Ammon's horn (tissue), 1 donor: Measurements from ENCODE around the gene FYCO1.
"Not testable (repeated sequence)": the region's sequence is repeated elsewhere in the genome, so short reads cannot be mapped to it uniquely, and the experiment has no call there.

ENCODE experiments used
- DNase-seq: peaks from one replicate; pipeline ENCODE4 v3.0.0-alpha.2; 2016; ENCODE audit warnings: low spot score

FYCO1 gene

GRCh38 chr3:45995236-45996192, at the start of gene FYCO1:
FYCO1 (minus strand) TSS chr3:45995824; CDS start chr3:45984910, 10,914 bp downstream.
- peak; percentile 95 for DNase-seq

DNA sequence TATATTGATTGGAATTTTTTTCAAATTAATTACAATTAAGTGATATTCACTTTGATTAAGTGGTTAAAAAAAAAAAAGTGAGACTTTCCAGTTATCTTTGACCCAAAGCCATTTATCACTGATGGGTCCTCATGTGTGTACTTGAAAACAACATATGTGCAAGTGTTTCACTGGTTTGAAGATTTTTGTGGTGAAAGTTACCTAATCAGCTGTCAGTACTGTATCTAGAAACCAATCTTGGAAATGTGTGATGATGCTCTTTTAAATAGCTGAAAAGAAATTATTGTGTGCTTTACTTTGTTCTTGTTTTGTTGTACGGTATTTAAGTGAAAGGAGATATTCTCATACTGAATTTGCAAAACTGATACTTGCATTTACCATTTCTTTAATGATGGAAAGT, 43.3 kb upstream of the FYCO1 start:
- no peak for DNase-seq

- DNase-seq: not testable (repeated sequence)
Measured at GRCh38 chr3:46038071-46038470, 42.4 kb upstream of the FYCO1 start.

GRCh38 chr3:46036191-46036590, 40.6 kb upstream of the FYCO1 start:
- DNase-seq: no peak

GRCh38 chr3:46031747-46032146, 36.1 kb upstream of the FYCO1 start:
- no peak for DNase-seq

DNA sequence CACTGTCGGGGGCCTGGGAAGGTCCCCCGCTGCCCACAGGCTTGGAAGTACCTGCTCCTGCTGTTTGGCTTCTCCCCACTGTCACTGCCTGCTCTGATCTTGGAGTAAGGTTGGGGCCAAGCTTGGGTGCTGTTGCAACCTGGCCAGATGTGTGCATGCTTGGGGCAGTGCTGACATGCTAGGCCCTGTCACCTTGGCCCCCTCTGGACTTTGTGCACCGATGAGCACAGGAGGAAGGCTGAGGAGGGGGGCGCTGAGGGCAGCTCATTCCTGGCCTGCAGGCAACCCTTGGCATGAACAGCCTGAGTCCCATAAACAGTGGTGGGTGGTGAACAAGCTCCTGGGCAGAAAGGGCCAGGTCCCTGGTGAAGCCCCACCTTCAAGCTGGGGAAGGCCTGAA, 35.6 kb upstream of the FYCO1 start:
- no peak for DNase-seq

DNA sequence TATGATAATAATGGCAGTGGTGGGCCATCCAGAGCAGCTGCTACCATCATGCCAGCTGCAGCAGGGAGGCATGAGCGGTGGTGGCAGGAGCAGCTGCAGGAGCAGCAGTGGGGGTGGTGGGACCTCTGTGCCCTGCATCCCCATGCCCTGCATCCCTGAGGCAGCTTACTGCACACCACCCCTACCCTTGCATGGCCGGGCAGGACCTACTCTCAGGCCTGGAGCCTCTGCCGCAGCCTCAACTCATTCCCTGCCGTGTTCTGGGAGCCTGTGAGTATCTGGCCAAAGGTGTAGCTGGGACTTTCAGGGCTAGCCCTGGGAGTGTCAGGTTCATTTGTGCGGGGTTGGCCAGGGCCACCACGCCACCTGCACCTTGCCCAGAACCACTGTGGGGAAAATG, 35.0 kb upstream of the FYCO1 start:
- no peak for DNase-seq

- no peak for DNase-seq
Measured at GRCh38 chr3:46029953-46030543, 34.4 kb upstream of the FYCO1 start.

DNA sequence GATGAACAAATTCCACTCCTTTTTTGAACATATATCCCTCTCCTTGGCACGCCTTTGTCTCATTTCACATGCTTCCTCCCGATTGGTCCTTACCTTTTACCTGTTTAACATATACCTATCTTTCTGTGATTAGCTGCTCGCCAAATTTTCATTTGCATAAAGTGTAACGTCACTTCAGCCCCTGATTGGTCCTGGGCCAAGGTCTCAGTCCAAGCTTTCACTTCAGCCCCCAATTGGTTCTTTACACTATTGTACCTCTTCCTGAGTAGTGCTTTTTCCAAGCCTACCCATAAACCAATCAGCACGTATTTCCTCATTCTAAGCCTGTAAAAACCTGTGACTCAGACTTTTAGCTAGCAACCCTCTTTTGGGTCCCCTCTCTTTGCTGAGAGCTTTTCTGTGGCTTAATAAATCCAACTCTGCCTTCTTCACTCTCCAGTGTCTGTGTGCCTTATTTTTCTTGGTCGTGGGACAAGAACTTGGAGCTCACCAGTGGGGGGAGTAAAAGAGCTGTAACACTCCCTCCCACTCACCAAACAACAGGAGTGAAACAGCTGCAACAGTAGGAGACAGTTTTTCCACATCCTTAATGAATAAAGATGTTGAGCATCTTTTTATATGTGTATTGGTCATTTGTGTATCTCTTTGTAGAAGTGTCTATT, 32.2 kb upstream of the FYCO1 start:
- DNase-seq: no peak

DNA sequence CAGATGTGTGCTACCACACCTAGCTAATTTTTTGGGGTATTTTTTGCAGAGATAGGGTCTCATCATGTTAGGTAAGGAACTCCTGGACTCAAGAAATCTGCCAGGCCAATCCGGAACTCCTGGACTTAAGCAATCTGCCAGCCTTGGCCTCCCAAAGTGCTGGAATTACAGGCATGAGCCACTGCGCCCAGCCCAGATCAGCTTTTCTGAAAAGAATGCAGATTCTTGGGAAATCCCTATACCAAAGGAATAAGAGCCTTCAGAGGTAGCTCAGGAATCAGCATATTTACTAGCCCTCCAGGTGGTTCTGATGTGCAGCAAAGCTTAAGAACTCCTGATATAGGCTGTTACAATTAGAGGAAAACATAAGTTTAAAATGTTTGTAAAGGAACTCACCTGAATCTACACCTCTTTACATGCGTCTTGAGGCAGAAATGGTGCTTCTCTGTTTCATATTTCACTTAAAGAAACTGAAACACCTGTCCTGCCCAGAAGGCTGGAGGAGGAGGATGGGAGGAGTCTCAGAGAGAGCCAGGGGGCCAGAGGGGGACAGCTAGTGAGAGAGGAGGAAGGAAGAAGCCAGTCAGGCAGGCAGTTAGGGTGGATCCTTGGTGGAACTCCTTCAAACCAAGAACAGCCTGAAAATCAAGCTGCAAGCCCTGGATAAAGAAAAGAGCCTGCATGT, 31.5 kb upstream of the FYCO1 start, which contains the start of gene XCR1:
XCR1 (minus strand) TSS at position 463 of the 685 bp plus-strand sequence. CDS start 5,536 bp downstream, outside the sequence.
- DNase-seq: no peak

GRCh38 chr3:46025139-46025538, 29.5 kb upstream of the FYCO1 start:
- no peak for DNase-seq

GRCh38 chr3:46024131-46024530, 28.5 kb upstream of the FYCO1 start:
- no peak for DNase-seq

DNA sequence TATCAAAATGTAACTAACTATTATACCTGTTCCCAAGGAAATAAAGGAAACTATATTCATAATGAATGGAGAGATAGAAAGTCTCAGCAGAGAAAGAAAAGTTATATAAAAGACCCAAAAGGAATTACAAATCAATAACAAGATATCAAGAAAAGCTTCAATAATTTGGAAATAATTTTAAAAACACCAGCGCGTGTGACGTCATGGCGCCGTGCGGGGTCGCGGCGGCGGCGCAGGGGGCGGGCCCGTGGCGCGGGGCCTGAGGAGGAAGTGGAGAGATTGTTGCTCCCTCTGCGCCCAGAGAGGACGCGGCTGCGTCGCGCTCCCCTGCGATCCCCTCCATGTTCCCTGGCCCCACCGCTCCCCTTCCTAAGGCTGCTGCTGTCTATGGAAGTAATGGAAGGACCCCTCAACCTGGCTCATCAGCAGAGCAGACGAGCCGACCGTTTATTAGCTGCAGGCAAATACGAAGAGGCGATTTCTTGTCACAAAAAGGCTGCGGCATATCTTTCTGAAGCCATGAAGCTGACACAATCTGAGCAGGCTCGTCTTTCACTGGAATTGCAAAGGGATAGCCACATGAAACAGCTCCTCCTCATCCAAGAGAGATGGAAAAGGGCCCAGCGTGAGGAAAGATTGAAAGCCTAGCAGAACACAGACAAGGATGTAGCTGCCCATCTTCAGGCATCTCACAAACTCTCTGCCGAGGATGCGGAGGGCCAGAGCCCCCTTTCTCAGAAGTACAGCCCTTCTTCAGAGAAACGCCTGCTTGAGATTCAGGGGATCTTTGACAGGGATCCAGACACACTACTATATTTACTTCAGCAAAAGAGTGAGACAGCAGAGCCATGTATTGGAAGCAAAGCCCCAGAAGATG, 27.5 kb upstream of the FYCO1 start:
- DNase-seq: no peak

- no peak for DNase-seq
Measured at GRCh38 chr3:46021516-46021915, 25.9 kb upstream of the FYCO1 start.

DNA sequence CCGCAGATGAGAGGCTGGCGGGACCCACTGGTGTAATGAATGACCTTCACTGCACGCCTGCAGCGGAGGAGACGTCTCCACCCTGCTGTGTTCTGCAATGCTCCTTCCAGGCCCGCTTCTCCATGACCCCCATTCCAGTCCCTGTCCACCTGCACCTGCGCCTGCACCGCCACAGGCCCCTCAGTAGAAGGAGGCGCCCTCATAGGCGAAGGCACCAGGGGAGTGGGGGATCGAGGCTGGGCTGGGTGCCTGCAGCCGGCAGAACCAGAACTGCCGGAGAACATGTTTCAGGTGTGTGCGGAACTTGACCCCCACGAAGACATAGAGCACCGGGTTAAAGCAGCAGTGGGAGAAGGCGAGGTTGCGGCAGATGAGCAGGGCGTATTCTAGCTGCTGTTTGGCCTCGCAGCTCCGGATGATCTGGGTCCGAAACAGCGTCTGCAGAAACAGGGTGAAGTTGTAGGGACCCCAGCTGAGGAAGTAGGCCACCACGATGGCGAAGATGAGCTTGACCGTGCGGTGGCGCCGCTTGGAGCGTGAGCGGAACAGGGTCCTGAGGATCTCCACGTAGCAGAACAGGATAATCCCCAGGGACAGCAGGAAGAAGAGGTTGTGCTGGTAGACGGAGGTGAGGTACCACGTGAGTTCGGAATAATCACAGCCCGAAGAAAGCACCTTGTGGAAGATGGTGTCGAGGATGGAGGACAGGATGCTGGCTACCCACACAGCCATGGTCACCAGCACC, 25.3 kb upstream of the FYCO1 start:
- no peak for DNase-seq

DNA sequence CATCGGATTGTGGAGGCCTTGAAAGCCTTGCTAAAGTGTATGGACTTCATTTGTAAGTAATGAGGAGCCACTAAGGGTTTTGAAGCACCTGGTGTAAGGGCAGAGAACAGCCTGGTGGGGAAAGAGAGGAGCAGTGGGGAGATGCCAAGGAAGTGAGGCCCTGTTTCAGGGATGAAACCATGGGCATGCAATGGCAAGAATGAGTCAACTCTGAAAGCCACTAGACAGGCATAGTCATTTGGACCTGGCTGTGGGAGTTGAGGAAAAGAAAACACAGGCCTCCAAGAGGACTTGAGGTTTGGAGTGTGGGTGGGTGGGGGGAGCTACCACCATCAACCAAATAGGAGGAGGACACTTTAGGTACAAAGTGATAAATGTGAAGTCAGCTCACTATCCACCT, 24.1 kb upstream of the FYCO1 start:
- DNase-seq: no peak

GRCh38 chr3:46017720-46018119, 22.1 kb upstream of the FYCO1 start:
- DNase-seq: peak; percentile 56

GRCh38 chr3:46013316-46014094, 17.9 kb upstream of the FYCO1 start:
- DNase-seq: no peak

DNA sequence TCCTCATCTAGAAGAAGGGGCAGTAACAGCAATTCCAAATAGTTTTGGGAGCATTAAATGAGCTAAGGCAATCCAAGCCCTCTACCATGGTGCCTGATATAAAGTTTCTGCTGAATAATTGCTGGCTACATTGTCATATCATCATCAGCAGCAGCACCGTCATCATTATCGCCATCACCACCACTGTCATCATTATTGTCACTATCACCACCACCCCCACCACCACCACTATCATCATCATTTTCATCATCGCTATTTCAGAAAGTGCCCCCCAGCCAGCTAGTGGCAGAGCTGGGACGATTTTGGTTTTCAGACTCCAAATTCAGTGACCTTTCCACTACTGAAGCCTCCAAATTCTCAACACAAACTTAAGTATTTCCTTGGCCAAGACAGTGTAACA, 16.6 kb upstream of the FYCO1 start:
- DNase-seq: no peak
